GM12873 (cell line): Measurements from ENCODE around the gene CCSER2.

Experiments
- TF ChIP-seq, protein P1 (sequence below): IDR thresholded peaks from 2 replicates; pipeline ENCODE4 v1.5.1; 2012; ENCODE audit warnings: low read depth, mild to moderate bottlenecking, moderate library complexity, low read length, control low read depth; ENCODE audit not compliant: insufficient read depth; ENCODE audit errors: missing control alignments

The CCSER2 gene

DNA sequence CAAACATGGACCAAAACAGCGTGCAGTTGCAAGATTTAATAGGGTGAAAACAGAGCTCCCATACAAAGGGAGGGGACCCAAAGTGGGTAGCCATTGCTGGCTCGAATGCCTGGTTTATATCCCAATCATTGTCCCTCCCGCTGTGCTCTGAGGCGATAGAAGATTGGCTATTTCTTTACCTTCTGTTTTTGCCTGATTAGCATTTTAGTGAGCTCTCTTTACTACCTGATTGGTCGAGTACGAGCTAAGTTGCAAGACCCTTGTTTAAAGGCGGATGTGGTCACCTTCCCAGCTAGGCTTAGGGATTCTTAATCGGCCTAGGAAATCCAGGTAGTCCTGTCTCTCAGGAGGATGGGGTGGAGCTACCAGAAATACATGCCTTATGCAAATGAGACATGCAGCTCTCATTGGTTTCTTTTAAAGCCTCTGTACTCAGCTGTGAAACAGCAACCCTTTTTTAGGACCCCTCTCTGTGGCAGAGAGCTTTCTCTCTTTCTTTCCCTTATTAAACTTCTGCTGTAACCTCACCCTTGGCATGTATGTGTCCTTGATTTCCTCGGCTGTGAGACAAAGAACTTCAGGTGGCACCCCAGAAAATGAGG lies 202.4 kb downstream of the CCSER2 start:
- TF ChIP-seq, protein P1, sequence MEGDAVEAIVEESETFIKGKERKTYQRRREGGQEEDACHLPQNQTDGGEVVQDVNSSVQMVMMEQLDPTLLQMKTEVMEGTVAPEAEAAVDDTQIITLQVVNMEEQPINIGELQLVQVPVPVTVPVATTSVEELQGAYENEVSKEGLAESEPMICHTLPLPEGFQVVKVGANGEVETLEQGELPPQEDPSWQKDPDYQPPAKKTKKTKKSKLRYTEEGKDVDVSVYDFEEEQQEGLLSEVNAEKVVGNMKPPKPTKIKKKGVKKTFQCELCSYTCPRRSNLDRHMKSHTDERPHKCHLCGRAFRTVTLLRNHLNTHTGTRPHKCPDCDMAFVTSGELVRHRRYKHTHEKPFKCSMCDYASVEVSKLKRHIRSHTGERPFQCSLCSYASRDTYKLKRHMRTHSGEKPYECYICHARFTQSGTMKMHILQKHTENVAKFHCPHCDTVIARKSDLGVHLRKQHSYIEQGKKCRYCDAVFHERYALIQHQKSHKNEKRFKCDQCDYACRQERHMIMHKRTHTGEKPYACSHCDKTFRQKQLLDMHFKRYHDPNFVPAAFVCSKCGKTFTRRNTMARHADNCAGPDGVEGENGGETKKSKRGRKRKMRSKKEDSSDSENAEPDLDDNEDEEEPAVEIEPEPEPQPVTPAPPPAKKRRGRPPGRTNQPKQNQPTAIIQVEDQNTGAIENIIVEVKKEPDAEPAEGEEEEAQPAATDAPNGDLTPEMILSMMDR, result no peak

- TF ChIP-seq, protein P1, result no peak
Measured at GRCh38 chr10:84531396-84531795, 203.0 kb downstream of the CCSER2 start.

GRCh38 chr10:84534168-84534567 lies 205.8 kb downstream of the CCSER2 start:
- TF ChIP-seq, protein P1, result peak; percentile 33

- TF ChIP-seq, protein P1, result peak; percentile 69
Measured at GRCh38 chr10:84537447-84537931, 209.1 kb downstream of the CCSER2 start.

DNA sequence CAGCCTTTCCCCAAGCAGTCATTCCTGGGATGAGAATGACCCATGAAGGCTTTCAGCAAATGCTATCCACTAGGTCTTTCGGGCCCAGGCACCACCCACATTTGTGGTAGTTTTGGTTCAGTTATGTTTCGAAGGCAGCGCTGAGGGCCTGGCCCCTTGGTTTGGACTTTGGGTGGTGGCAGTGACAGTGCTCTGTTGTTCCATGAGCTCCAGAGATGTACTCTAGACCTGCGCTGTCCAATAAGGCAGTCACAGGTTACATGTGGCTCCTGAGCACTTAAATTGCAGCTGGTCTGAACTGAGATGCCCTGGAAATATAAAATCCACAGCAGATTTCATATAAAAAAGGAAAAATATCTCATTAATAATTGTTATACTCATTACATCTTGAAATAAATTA lies 209.6 kb downstream of the CCSER2 start:
- TF ChIP-seq, protein P1, result no peak

DNA sequence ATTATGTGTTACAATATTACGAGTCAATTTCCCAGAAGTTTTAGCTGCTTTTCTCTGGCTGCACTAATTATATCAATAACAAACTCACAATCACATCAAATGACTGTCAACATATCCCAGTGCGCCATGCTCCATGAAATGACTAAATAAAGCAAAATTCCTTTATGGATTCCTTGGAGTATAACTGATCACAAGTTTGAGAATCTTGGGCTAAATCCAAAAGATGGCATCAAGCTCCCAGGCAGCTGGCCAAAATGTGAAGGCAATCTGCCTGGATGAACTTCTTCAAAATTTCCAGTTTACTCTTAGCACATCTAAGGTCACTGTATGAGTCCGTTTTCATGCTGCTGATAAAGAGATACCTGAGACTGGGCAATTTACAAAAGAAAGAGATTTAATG lies 210.8 kb downstream of the CCSER2 start:
- TF ChIP-seq, protein P1, result no peak

- TF ChIP-seq, protein P1, result no peak
Measured at GRCh38 chr10:84540022-84540616, 211.7 kb downstream of the CCSER2 start.
